Measurements from ENCODE around the gene GAS7.

The GAS7 gene

GRCh38 chr17:10033959-10034358, 164.4 kb downstream of the GAS7 start:
- Histone ChIP-seq H3K27ac (ENCODE audit: low read depth, low read length, severe bottlenecking) (no peak overlapping the region), H3K4me1 (ENCODE audit: control insufficient read depth, insufficient read depth, low read length, poor library complexity, severe bottlenecking) (peaks cover 35% of the 10 kb centered on the region), H3K9me3 (ENCODE audit: control insufficient read depth, low read length) (no peaks in the 10 kb centered on the region), H3K4me3 (ENCODE audit: extremely low read depth, insufficient read depth, low read length, poor library complexity, severe bottlenecking) (no peak overlapping the region), H3K36me3 (ENCODE audit: control insufficient read depth, insufficient read depth, low read length) (no peaks in the 10 kb centered on the region)
- WGBS, 2 experiments (ENCODE audit: insufficient coverage in 2 of 2), result 95 to 98% methylated on average over 5 to 7 of the region's 8 CpGs

GRCh38 chr17:10033449-10033848, 165.0 kb downstream of the GAS7 start:
- H3K27ac ChIP-seq (ENCODE audit: low read depth, low read length, severe bottlenecking), result no peak overlapping the region
- peaks cover 35% of the 10 kb centered on the region for H3K4me1 ChIP-seq (ENCODE audit: control insufficient read depth, insufficient read depth, low read length, poor library complexity, severe bottlenecking)
- 92 to 98% methylated on average over 6 to 8 of the region's 10 CpGs for WGBS, 2 experiments (ENCODE audit: insufficient coverage in 2 of 2)
- no peaks in the 10 kb centered on the region for H3K36me3 ChIP-seq (ENCODE audit: control insufficient read depth, insufficient read depth, low read length)
- H3K9me3 ChIP-seq (ENCODE audit: control insufficient read depth, low read length), result no peaks in the 10 kb centered on the region
- no peak overlapping the region for H3K4me3 ChIP-seq (ENCODE audit: extremely low read depth, insufficient read depth, low read length, poor library complexity, severe bottlenecking)

- no peaks in the 10 kb centered on the region for H3K9me3 ChIP-seq (ENCODE audit: control insufficient read depth, low read length)
- peaks cover 30% of the 10 kb centered on the region for H3K4me1 ChIP-seq (ENCODE audit: control insufficient read depth, insufficient read depth, low read length, poor library complexity, severe bottlenecking)
- no peak overlapping the region for H3K27ac ChIP-seq (ENCODE audit: low read depth, low read length, severe bottlenecking)
- H3K4me3 ChIP-seq (ENCODE audit: extremely low read depth, insufficient read depth, low read length, poor library complexity, severe bottlenecking), result no peak overlapping the region
- no peaks in the 10 kb centered on the region for H3K36me3 ChIP-seq (ENCODE audit: control insufficient read depth, insufficient read depth, low read length)
- 84 to 92% methylated on average over 3 to 5 of the region's 6 CpGs for WGBS, 2 experiments (ENCODE audit: insufficient coverage in 2 of 2)
Measured at GRCh38 chr17:10032118-10032852, 166.1 kb downstream of the GAS7 start.

GRCh38 chr17:10031606-10032005, 166.8 kb downstream of the GAS7 start:
- WGBS, 2 experiments (ENCODE audit: insufficient coverage in 2 of 2), result 90 to 95% methylated on average over 9 to 11 of the region's 11 CpGs
- Histone ChIP-seq H3K27ac (ENCODE audit: low read depth, low read length, severe bottlenecking) (no peak overlapping the region), H3K9me3 (ENCODE audit: control insufficient read depth, low read length) (no peaks in the 10 kb centered on the region), H3K36me3 (ENCODE audit: control insufficient read depth, insufficient read depth, low read length) (no peaks in the 10 kb centered on the region), H3K4me1 (ENCODE audit: control insufficient read depth, insufficient read depth, low read length, poor library complexity, severe bottlenecking) (peaks cover 29% of the 10 kb centered on the region), H3K4me3 (ENCODE audit: extremely low read depth, insufficient read depth, low read length, poor library complexity, severe bottlenecking) (no peak overlapping the region)

- Histone ChIP-seq H3K4me1 (ENCODE audit: control insufficient read depth, insufficient read depth, low read length, poor library complexity, severe bottlenecking) (peaks cover 29% of the 10 kb centered on the region), H3K9me3 (ENCODE audit: control insufficient read depth, low read length) (no peaks in the 10 kb centered on the region), H3K27ac (ENCODE audit: low read depth, low read length, severe bottlenecking) (no peak overlapping the region), H3K36me3 (ENCODE audit: control insufficient read depth, insufficient read depth, low read length) (no peaks in the 10 kb centered on the region), H3K4me3 (ENCODE audit: extremely low read depth, insufficient read depth, low read length, poor library complexity, severe bottlenecking) (no peak overlapping the region)
- WGBS, 2 experiments (ENCODE audit: insufficient coverage in 2 of 2), result 85% methylated on average over 2 to 3 of the region's 3 CpGs
Measured at GRCh38 chr17:10031127-10031526, 167.3 kb downstream of the GAS7 start.

GRCh38 chr17:10029129-10029528, 169.3 kb downstream of the GAS7 start:
- Histone ChIP-seq H3K4me3 (ENCODE audit: extremely low read depth, insufficient read depth, low read length, poor library complexity, severe bottlenecking) (no peak overlapping the region), H3K4me1 (ENCODE audit: control insufficient read depth, insufficient read depth, low read length, poor library complexity, severe bottlenecking) (peaks cover 29% of the 10 kb centered on the region), H3K27ac (ENCODE audit: low read depth, low read length, severe bottlenecking) (no peak overlapping the region), H3K36me3 (ENCODE audit: control insufficient read depth, insufficient read depth, low read length) (no peaks in the 10 kb centered on the region), H3K9me3 (ENCODE audit: control insufficient read depth, low read length) (no peaks in the 10 kb centered on the region)
- 96 to 100% methylated on average over 5 of the region's 7 CpGs for WGBS, 2 experiments (ENCODE audit: insufficient coverage in 2 of 2)

GRCh38 chr17:10025976-10026901, 172.2 kb downstream of the GAS7 start:
- no peaks in the 10 kb centered on the region for H3K9me3 ChIP-seq (ENCODE audit: control insufficient read depth, low read length)
- H3K4me3 ChIP-seq (ENCODE audit: extremely low read depth, insufficient read depth, low read length, poor library complexity, severe bottlenecking), result no peak overlapping the region
- 63 to 64% methylated on average over 13 to 19 of the region's 21 CpGs for WGBS, 2 experiments (ENCODE audit: insufficient coverage in 2 of 2)
- H3K36me3 ChIP-seq (ENCODE audit: control insufficient read depth, insufficient read depth, low read length), result no peaks in the 10 kb centered on the region
- H3K4me1 ChIP-seq (ENCODE audit: control insufficient read depth, insufficient read depth, low read length, poor library complexity, severe bottlenecking), result peaks cover 13% of the 10 kb centered on the region
- no peak overlapping the region for H3K27ac ChIP-seq (ENCODE audit: low read depth, low read length, severe bottlenecking)

GRCh38 chr17:10025224-10025623, 173.2 kb downstream of the GAS7 start:
- Histone ChIP-seq H3K36me3 (ENCODE audit: control insufficient read depth, insufficient read depth, low read length) (no peaks in the 10 kb centered on the region), H3K4me1 (ENCODE audit: control insufficient read depth, insufficient read depth, low read length, poor library complexity, severe bottlenecking) (peaks cover 13% of the 10 kb centered on the region), H3K9me3 (ENCODE audit: control insufficient read depth, low read length) (no peaks in the 10 kb centered on the region), H3K4me3 (ENCODE audit: extremely low read depth, insufficient read depth, low read length, poor library complexity, severe bottlenecking) (no peak overlapping the region), H3K27ac (ENCODE audit: low read depth, low read length, severe bottlenecking) (no peak overlapping the region)
- 98 to 100% methylated on average over 6 of the region's 6 CpGs for WGBS, 2 experiments (ENCODE audit: insufficient coverage in 2 of 2)

- H3K27ac ChIP-seq (ENCODE audit: low read depth, low read length, severe bottlenecking), result no peak overlapping the region
- H3K4me3 ChIP-seq (ENCODE audit: extremely low read depth, insufficient read depth, low read length, poor library complexity, severe bottlenecking), result no peak overlapping the region
- 87 to 89% methylated on average over 13 of the region's 13 CpGs for WGBS, 2 experiments (ENCODE audit: insufficient coverage in 2 of 2)
- H3K4me1 ChIP-seq (ENCODE audit: control insufficient read depth, insufficient read depth, low read length, poor library complexity, severe bottlenecking), result peaks cover 13% of the 10 kb centered on the region
- H3K36me3 ChIP-seq (ENCODE audit: control insufficient read depth, insufficient read depth, low read length), result no peaks in the 10 kb centered on the region
- no peaks in the 10 kb centered on the region for H3K9me3 ChIP-seq (ENCODE audit: control insufficient read depth, low read length)
Measured at GRCh38 chr17:10022416-10022815, 176.0 kb downstream of the GAS7 start.

GRCh38 chr17:10021272-10021984, 177.0 kb downstream of the GAS7 start:
- WGBS, 2 experiments (ENCODE audit: insufficient coverage in 2 of 2), result 89 to 91% methylated on average over 17 to 19 of the region's 21 CpGs
- Histone ChIP-seq H3K36me3 (ENCODE audit: control insufficient read depth, insufficient read depth, low read length) (no peaks in the 10 kb centered on the region), H3K9me3 (ENCODE audit: control insufficient read depth, low read length) (no peaks in the 10 kb centered on the region), H3K4me3 (ENCODE audit: extremely low read depth, insufficient read depth, low read length, poor library complexity, severe bottlenecking) (no peak overlapping the region), H3K4me1 (ENCODE audit: control insufficient read depth, insufficient read depth, low read length, poor library complexity, severe bottlenecking) (peaks cover 8% of the 10 kb centered on the region), H3K27ac (ENCODE audit: low read depth, low read length, severe bottlenecking) (no peak overlapping the region)
